ENCODE measurements around the gene SDCCAG8.

The SDCCAG8 gene

DNA sequence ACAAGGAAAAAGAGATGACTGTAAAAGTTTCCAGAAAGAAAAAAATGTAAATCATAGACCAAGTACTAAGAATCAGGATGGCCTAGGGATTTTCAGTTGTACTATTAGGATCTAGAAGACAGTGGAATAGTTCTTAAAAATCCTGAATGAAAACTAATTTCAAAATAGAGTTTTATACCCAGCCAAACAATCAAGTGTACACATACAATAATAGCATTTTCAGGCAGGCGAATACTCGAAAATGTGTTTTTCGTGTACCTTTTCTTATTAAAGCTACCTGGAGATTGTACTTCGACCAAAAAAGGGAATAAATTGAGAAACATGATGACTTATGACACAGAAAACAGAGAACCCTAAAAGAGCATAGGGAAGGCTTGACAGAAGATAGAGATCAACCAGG lies 118.6 kb downstream of the SDCCAG8 start:
- TF ChIP-seq CTCF (conservative IDR thresholded peaks at IDR 0.05) (no peak), ZFX (IDR thresholded peaks at IDR 0.05) (no peak)
- H3K27ac ChIP-seq = no peak overlapping the region

DNA sequence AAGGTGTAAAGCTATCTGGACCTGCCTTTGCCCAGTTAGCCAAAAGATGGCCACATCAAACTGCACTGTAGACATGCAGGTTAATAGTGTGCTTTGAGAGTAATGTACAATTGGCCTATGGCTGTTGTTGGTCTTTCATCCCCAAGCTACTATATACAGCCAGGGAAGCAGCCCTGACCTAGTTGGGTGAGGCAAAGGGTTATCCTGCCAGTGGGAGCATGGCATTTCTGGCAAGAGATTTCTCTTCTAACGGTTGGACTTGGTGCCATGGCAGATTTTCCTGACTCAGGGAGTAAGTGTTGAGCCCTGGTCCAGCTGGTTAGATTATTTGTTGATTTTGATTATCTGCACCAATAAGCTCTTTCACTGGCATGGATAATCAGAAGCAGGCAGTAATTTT lies 119.8 kb downstream of the SDCCAG8 start:
- H3K27ac ChIP-seq = no peak overlapping the region
- TF ChIP-seq ZFX (IDR thresholded peaks at IDR 0.05) (no peak), CTCF (conservative IDR thresholded peaks at IDR 0.05) (no peak)

GRCh38 chr1:243378669-243379068 lies 122.8 kb downstream of the SDCCAG8 start:
- no peak overlapping the region for H3K27ac ChIP-seq
- TF ChIP-seq CTCF (conservative IDR thresholded peaks at IDR 0.05) (no peak), ZFX (IDR thresholded peaks at IDR 0.05) (no peak)

- TF ChIP-seq ZFX (IDR thresholded peaks at IDR 0.05) = no peak
- TF ChIP-seq CTCF (conservative IDR thresholded peaks at IDR 0.05) = no peak
- H3K27ac ChIP-seq = no peak overlapping the region
Observed at GRCh38 chr1:243379208-243379607, 123.4 kb downstream of the SDCCAG8 start.

GRCh38 chr1:243379706-243380105 lies 123.9 kb downstream of the SDCCAG8 start:
- no peak overlapping the region for H3K27ac ChIP-seq
- TF ChIP-seq ZFX (IDR thresholded peaks at IDR 0.05) = no peak
- no peak for TF ChIP-seq CTCF (conservative IDR thresholded peaks at IDR 0.05)

DNA sequence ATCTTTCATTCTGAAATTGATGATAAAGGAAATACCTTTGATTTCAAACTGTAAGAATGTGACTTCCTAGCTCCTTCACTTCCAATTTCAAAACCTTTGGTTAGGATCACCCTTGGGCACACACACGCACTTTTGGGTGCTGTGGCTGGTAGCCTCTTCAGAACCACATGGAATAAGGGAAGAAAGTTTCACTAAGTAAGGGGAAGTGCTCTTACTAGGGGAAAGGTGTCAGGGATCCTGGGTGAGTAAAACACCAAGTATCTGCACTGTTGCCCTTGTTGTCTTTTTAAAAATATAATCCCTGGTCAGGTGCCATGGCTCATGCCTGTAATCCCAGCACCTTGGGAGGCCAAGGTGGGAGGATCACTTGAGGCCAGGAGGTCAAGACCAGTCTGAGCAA lies 132.4 kb downstream of the SDCCAG8 start:
- no peak overlapping the region for H3K27ac ChIP-seq
- TF ChIP-seq CTCF (conservative IDR thresholded peaks at IDR 0.05) (no peak), ZFX (IDR thresholded peaks at IDR 0.05) (no peak)

GRCh38 chr1:243390162-243390791 lies 134.4 kb downstream of the SDCCAG8 start:
- TF ChIP-seq CTCF (conservative IDR thresholded peaks at IDR 0.05) (no peak), ZFX (IDR thresholded peaks at IDR 0.05) (no peak)

More at GRCh38 chr1:243390162-243390791, 134.4 kb downstream of the SDCCAG8 start:
- H3K27ac ChIP-seq = no peak overlapping the region

Data from C4-2B (cell line).